Adipocyte (in vitro differentiated cells): ENCODE results near the gene SLC25A22.

Experiments
- DNase-seq: peaks from one replicate; pipeline ENCODE4 v3.0.0-alpha.2; 2015; ENCODE audit warnings: low read depth
- H3K27me3 ChIP-seq: replicated peaks from 2 replicates; pipeline ENCODE4 v1.7.0; 2013; ENCODE audit warnings: mild to moderate bottlenecking, low read length, moderate library complexity; ENCODE audit not compliant: control insufficient read depth, insufficient read depth
- H3K36me3 ChIP-seq: 2 replicates; pipeline ENCODE4 v1.7.0; 2013; ENCODE audit warnings: low read length, mild to moderate bottlenecking, moderate library complexity; ENCODE audit not compliant: control insufficient read depth, insufficient read depth, severe bottlenecking
- H3K4me1 ChIP-seq: 2 replicates; pipeline ENCODE4 v1.7.0; 2013; ENCODE audit warnings: mild to moderate bottlenecking, low read length, moderate library complexity; ENCODE audit not compliant: control insufficient read depth, insufficient read depth
- H3K4me3 ChIP-seq: 2 replicates; pipeline ENCODE4 v1.7.0; 2013; ENCODE audit warnings: mild to moderate bottlenecking, low read length, moderate library complexity
- H3K9ac ChIP-seq: 2 replicates; pipeline ENCODE4 v1.7.0; 2013; ENCODE audit warnings: mild to moderate bottlenecking, low read length, moderate library complexity
- H3K9me3 ChIP-seq: 2 replicates; pipeline ENCODE4 v1.7.0; 2013; ENCODE audit warnings: mild to moderate bottlenecking, low read length, moderate library complexity; ENCODE audit not compliant: control insufficient read depth

SLC25A22 gene

GRCh38 chr11:770642-771616 lies 27.2 kb downstream of the SLC25A22 start:
- Histone ChIP-seq H3K27me3 (no peaks in the 10 kb centered on the region), H3K9me3 (no peaks in the 10 kb centered on the region), H3K36me3 (peaks cover 68% of the 10 kb centered on the region), H3K4me3 (no peak overlapping the region), H3K4me1 (peaks cover 25% of the 10 kb centered on the region), H3K9ac (no peak overlapping the region)
- DNase-seq, result no peak

DNA sequence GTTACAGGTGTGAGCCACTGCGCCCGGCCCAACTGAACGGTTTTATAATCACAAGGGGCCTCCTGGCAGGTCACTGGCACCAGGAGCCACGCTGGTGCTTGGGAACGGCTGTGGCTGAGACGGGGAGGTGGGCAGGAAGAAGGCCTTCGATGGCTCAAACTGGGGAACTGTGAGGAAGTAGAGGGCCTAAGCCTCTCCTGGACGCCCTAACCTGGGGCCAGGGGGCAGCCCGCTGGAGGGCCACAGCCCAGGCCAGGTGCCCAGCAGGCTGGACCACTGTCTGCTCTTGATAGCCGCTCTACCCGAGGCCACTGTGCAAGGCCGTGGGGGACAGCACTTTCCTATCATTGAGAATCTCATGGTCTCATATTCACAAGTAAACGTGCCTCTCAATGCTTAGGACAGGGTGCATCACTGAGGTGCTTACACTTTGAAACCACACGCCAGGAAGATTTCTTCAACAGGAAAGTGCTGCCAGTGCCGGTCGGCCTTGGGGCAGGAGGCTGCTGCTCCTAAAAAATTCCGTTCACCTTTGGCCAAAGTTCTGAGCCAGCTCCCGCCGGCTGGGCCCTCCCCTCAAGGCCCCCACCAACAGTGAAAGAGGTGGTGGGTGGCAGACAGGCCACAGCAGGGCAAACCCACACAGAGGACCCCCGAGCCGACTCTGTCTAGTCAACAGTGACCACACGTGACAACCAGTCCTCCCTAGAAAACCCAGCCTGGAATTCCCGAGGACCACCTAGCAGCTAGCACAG lies 28.0 kb downstream of the SLC25A22 start:
- Histone ChIP-seq H3K4me1 (peaks cover 18% of the 10 kb centered on the region), H3K4me3 (no peak overlapping the region), H3K36me3 (peaks cover 75% of the 10 kb centered on the region), H3K27me3 (no peaks in the 10 kb centered on the region), H3K9me3 (no peaks in the 10 kb centered on the region), H3K9ac (no peak overlapping the region)
- DNase-seq, result no peak

- Histone ChIP-seq H3K36me3 (peaks cover 73% of the 10 kb centered on the region), H3K27me3 (no peaks in the 10 kb centered on the region), H3K4me3 (no peak overlapping the region), H3K4me1 (peaks cover 32% of the 10 kb centered on the region), H3K9me3 (no peaks in the 10 kb centered on the region), H3K9ac (no peak overlapping the region)
- DNase-seq, result no peak
Observed at GRCh38 chr11:767238-767637, 30.8 kb downstream of the SLC25A22 start.

GRCh38 chr11:766936-767210 lies 31.2 kb downstream of the SLC25A22 start:
- Histone ChIP-seq H3K9me3 (no peaks in the 10 kb centered on the region), H3K4me1 (peaks cover 36% of the 10 kb centered on the region), H3K9ac (peak overlapping the region; percentile 45), H3K27me3 (no peaks in the 10 kb centered on the region), H3K36me3 (peaks cover 73% of the 10 kb centered on the region), H3K4me3 (no peak overlapping the region)
- no peak for DNase-seq

GRCh38 chr11:766106-766935 lies 31.8 kb downstream of the SLC25A22 start:
- no peak for DNase-seq
- peaks cover 73% of the 10 kb centered on the region for H3K36me3 ChIP-seq
- no peaks in the 10 kb centered on the region for H3K9me3 ChIP-seq
- H3K27me3 ChIP-seq, result no peaks in the 10 kb centered on the region
- peak overlapping the region; percentile 45 for H3K9ac ChIP-seq
- H3K4me1 ChIP-seq, result peaks cover 41% of the 10 kb centered on the region
- H3K4me3 ChIP-seq, result no peak overlapping the region

DNA sequence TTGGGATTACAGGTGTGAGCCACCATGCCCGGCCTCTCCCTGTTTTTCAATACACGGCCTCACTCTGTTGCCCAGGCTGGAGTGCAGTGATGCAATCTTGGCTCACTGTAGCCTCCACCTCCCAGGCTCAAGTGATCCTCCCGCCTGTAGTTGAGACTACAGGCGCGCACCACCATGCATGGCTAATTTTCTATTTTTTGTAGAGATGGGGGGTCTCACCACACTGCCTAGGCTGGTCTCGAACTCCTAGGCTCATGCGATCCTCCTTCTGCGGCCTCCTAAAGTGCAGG lies 32.3 kb downstream of the SLC25A22 start:
- Histone ChIP-seq H3K4me3 (no peak overlapping the region), H3K4me1 (peaks cover 41% of the 10 kb centered on the region), H3K27me3 (no peaks in the 10 kb centered on the region), H3K9ac (peak overlapping the region; percentile 45), H3K9me3 (no peaks in the 10 kb centered on the region), H3K36me3 (peaks cover 73% of the 10 kb centered on the region)
- DNase-seq, result no peak

- Histone ChIP-seq H3K27me3 (no peaks in the 10 kb centered on the region), H3K9ac (no peak overlapping the region), H3K9me3 (no peaks in the 10 kb centered on the region), H3K4me3 (no peak overlapping the region), H3K4me1 (peaks cover 44% of the 10 kb centered on the region), H3K36me3 (peaks cover 73% of the 10 kb centered on the region)
- DNase-seq, result peak; percentile 54
Observed at GRCh38 chr11:765025-765801, 32.9 kb downstream of the SLC25A22 start.

- Histone ChIP-seq H3K9ac (peak overlapping the region; percentile 20), H3K36me3 (peaks cover 74% of the 10 kb centered on the region), H3K9me3 (no peaks in the 10 kb centered on the region), H3K4me3 (no peak overlapping the region), H3K27me3 (no peaks in the 10 kb centered on the region), H3K4me1 (peaks cover 50% of the 10 kb centered on the region)
- DNase-seq, result no peak
Observed at GRCh38 chr11:764322-765024, 33.6 kb downstream of the SLC25A22 start.

DNA sequence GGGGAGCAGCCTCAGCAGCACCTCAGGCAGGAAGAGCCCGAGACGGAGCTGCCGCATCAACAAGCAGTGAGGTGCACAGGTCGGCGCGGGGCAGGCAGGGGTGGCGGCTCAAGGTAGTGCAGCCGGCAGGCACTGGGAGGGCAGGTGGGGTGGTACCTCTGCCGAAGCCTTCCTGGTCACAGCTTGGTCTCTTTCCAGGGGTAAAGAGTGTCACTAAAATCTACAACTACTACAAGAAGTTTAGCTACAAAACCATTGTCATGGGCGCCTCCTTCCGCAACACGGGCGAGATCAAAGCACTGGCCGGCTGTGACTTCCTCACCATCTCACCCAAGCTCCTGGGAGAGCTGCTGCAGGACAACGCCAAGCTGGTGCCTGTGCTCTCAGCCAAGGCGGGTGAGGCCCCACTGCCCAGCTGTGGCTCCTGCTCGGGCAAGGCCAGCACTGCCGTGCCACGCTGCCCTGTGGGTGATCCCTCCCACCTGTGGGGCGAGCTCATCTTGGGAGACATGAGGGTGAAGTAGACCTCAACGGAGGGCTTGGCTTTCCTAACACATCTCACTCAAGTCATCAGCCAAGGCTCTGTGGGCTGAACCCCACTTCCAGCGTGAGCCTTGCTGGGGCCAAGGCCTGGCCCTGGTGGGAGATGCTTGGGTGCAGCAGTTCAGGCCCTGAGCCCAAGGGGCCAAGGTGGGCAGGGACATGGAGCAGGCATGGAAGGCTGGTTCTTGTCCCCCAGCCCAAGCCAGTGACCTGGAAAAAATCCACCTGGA lies 34.3 kb downstream of the SLC25A22 start:
- Histone ChIP-seq H3K36me3 (peaks cover 81% of the 10 kb centered on the region), H3K4me3 (no peak overlapping the region), H3K4me1 (peaks cover 50% of the 10 kb centered on the region), H3K27me3 (no peaks in the 10 kb centered on the region), H3K9me3 (no peaks in the 10 kb centered on the region), H3K9ac (peak overlapping the region; percentile 60)
- DNase-seq, result no peak

GRCh38 chr11:763073-763463 lies 35.0 kb downstream of the SLC25A22 start:
- Histone ChIP-seq H3K4me3 (no peak overlapping the region), H3K9ac (peak overlapping the region; percentile 60), H3K4me1 (peaks cover 50% of the 10 kb centered on the region), H3K27me3 (no peaks in the 10 kb centered on the region), H3K9me3 (no peaks in the 10 kb centered on the region), H3K36me3 (peaks cover 86% of the 10 kb centered on the region)
- no peak for DNase-seq
